HCT116 (cell line): ENCODE data around the gene G6PD. TPM values are rescaled to one million over a fixed set of nuclear protein-coding genes. Genes with fewer than 3 reads are reported as not detected.

Source experiments
- ATAC-seq: fragments of 200-7000 bp; cut with Tn5 transposase; 2 replicates; pipeline ENCODE4 v1.9.1; 2020; ENCODE audit warnings: mild to moderate bottlenecking, moderate library complexity
- BruUV-seq: library from RNA; stranded (reverse); fragments of 400-500 nt; replicated peaks from 2 replicates; lab custom pipeline; 2021; lab: Mats Ljungman, UMichigan
- CTCF ChIA-PET: fragments of 300-600 bp; sonication (Branson Sonifier 250); formaldehyde crosslinking; loops from one replicate; lab custom pipeline; 2021; ENCODE audit warnings: antibody characterized with exemption; lab: Charles Lee
- POLR2A ChIA-PET: fragments of 300-600, 350-600 bp; sonication (Branson Sonifier 250); formaldehyde crosslinking; loops from one replicate; lab custom pipeline; 2021; ENCODE audit warnings: antibody characterized with exemption; lab: Charles Lee
- RAD21 ChIA-PET, 2 experiments: fragments of 300-600 bp; sonication (Branson Sonifier 250); formaldehyde crosslinking; loops; one replicate each; lab custom pipeline; 2023; ENCODE audit warnings: low total read pairs in 2 of 2; ENCODE audit not compliant: uncharacterized antibody in 2 of 2, unreplicated experiment in 2 of 2, low non-redundant PET in 1 of 2; lab: Charles Lee
- DNase-seq: peaks from one replicate; pipeline ENCODE4 v3.0.0-alpha.2; 2010; ENCODE audit warnings: low read depth, low spot score
- H2AFZ ChIP-seq: fragments of 200-600 bp; shearing (Covaris generic), sonication (generic); 2 replicates; pipeline ENCODE4 v1.6.1; 2017; ENCODE audit warnings: low read depth, mixed run types, mixed read lengths, antibody characterized with exemption, low read length; ENCODE audit not compliant: poor library complexity, severe bottlenecking
- H3K27ac ChIP-seq: 2 replicates; pipeline ENCODE4 v1.5.1; 2012; ENCODE audit warnings: low read depth, low read length
- H3K27me3 ChIP-seq: fragments of 200-600 bp; sonication (generic); 2 replicates; pipeline ENCODE4 v1.6.1; 2016; ENCODE audit warnings: mixed run types, low read length, mixed read lengths; ENCODE audit not compliant: insufficient read depth
- H3K36me3 ChIP-seq, 2 experiments: fragments of 200-500 bp in 1 of 2; fragments of 200-600 bp in 1 of 2; sonication (Bioruptor generic) in 1 of 2; sonication (generic) in 1 of 2; 2 replicates each; pipeline versions ENCODE4 v1.5.1 to v1.6.1; 2014 to 2016; ENCODE audit warnings: low read length in 2 of 2, inconsistent platforms in 1 of 2, mixed read lengths in 1 of 2, mixed run types in 1 of 2; ENCODE audit not compliant: insufficient read depth in 2 of 2, control insufficient read depth in 1 of 2
- H3K4me1 ChIP-seq, 2 experiments: fragments of 200-600 bp in 1 of 2; sonication (generic) in 1 of 2; 2 replicates each; pipeline versions ENCODE4 v1.5.1 to v1.6.1; 2012 to 2017; ENCODE audit warnings: low read length in 2 of 2, inconsistent platforms in 1 of 2, mild to moderate bottlenecking in 1 of 2, mixed read lengths in 1 of 2, mixed run types in 1 of 2, moderate library complexity in 1 of 2; ENCODE audit not compliant: insufficient read depth in 2 of 2, control insufficient read depth in 1 of 2
- H3K4me2 ChIP-seq: fragments of 200-600 bp; sonication (generic); 2 replicates; pipeline ENCODE4 v1.6.1; 2017; ENCODE audit warnings: mixed run types, low read length, mixed read lengths
- H3K4me3 ChIP-seq, 2 experiments: fragments of 200-600 bp in 1 of 2; sonication (generic) in 1 of 2; replicated peaks in 1 of 2; 2 replicates each; pipeline ENCODE4 v1.5.1; 2011 to 2016; ENCODE audit warnings: low read length in 2 of 2, control low read depth in 1 of 2, low read depth in 1 of 2, mild to moderate bottlenecking in 1 of 2, mixed read lengths in 1 of 2, mixed run types in 1 of 2
- H3K79me2 ChIP-seq: fragments of 200-600 bp; sonication (generic); 2 replicates; pipeline ENCODE4 v1.6.1; 2017; ENCODE audit warnings: mild to moderate bottlenecking, mixed run types, low read length, moderate library complexity, mixed read lengths; ENCODE audit not compliant: insufficient read depth
- H3K9ac ChIP-seq: fragments of 200-600 bp; sonication (generic); 2 replicates; pipeline ENCODE4 v1.6.1; 2016; ENCODE audit warnings: low read length, mixed read lengths
- H3K9me2 ChIP-seq: fragments of 200-600 bp; sonication (generic), shearing (Covaris generic); 2 replicates; pipeline ENCODE4 v1.6.1; 2017; ENCODE audit warnings: mixed run types, mild to moderate bottlenecking, moderate library complexity; ENCODE audit not compliant: insufficient read depth
- H3K9me3 ChIP-seq, 2 experiments: fragments of 200-500 bp in 1 of 2; fragments of 200-600 bp in 1 of 2; sonication (Bioruptor generic) in 1 of 2; sonication (generic) in 1 of 2; 2 replicates each; pipeline ENCODE4 v1.6.1; 2014 to 2017; ENCODE audit warnings: low read length in 2 of 2, mixed read lengths in 2 of 2, inconsistent platforms in 1 of 2, low read depth in 1 of 2, mild to moderate bottlenecking in 1 of 2, mixed run types in 1 of 2, moderate library complexity in 1 of 2; ENCODE audit not compliant: control insufficient read depth in 1 of 2, insufficient read depth in 1 of 2
- H4K20me1 ChIP-seq: fragments of 200-600 bp; sonication (generic), shearing (Covaris generic); 2 replicates; pipeline ENCODE4 v1.6.1; 2017; ENCODE audit warnings: mixed run types, mild to moderate bottlenecking, moderate library complexity; ENCODE audit not compliant: insufficient read depth
- CTCF ChIP-seq, 3 experiments: fragments of 200-600 bp in 1 of 3; sonication (generic) in 1 of 3; IDR thresholded peaks in 2 of 3; conservative IDR thresholded peaks in 1 of 3; 2 replicates each; pipeline ENCODE4 v1.5.1; 2012 to 2017; ENCODE audit warnings: low read depth in 2 of 3, low read length in 2 of 3, antibody characterized with exemption in 1 of 3, borderline replicate concordance in 1 of 3, control low read depth in 1 of 3, mild to moderate bottlenecking in 1 of 3, mixed read lengths in 1 of 3, mixed run types in 1 of 3, moderate library complexity in 1 of 3; ENCODE audit not compliant: insufficient read depth in 1 of 3
- EGR1 ChIP-seq: IDR thresholded peaks from 2 replicates; pipeline ENCODE4 v1.6.1; 2012; ENCODE audit warnings: low read depth
- EZH2phosphoT487 ChIP-seq: fragments of 200-600 bp; IDR thresholded peaks from 2 replicates; pipeline ENCODE4 v1.6.1; 2018; ENCODE audit warnings: antibody characterized with exemption, borderline replicate concordance
- POLR2A ChIP-seq: IDR thresholded peaks from 2 replicates; pipeline ENCODE4 v1.7.0; 2011; ENCODE audit warnings: borderline replicate concordance; ENCODE audit not compliant: insufficient read depth, insufficient read length; ENCODE audit errors: extremely low read depth
- POLR2AphosphoS5 ChIP-seq: IDR thresholded peaks from 2 replicates; pipeline ENCODE4 v1.6.1; 2011; ENCODE audit warnings: mild to moderate bottlenecking, low read depth, low read length, moderate library complexity
- SP1 ChIP-seq: IDR thresholded peaks from 2 replicates; pipeline ENCODE4 v1.6.1; 2012; ENCODE audit warnings: low read depth
- TCF7L2 ChIP-seq: IDR thresholded peaks from 2 replicates; pipeline ENCODE4 v1.7.0; 2011; ENCODE audit warnings: borderline replicate concordance, inconsistent platforms; ENCODE audit not compliant: insufficient read depth, insufficient read length; ENCODE audit errors: extremely low read depth
- intact Hi-C: fragments of 100-400 bp; cut with micrococcal nuclease; formaldehyde crosslinking; loops from 2 replicates; pipeline ENCODE4 v1.10.0; 2022
- total RNA-seq: library from RNA; stranded (reverse); gene quantifications from one replicate; pipeline ENCODE4 v1.2.1, GENCODE V29; 2021; ENCODE audit not compliant: unreplicated experiment

G6PD gene
- total RNA-seq, 1 experiment from 2014 or later, result 109 TPM

- no peaks in the 10 kb centered on the region for H4K20me1 ChIP-seq
- H3K4me1 ChIP-seq, result no peaks in the 10 kb centered on the region; a peak in 1 of 4 replicates
- H3K9ac ChIP-seq, result peak overlapping the region; percentile 20; the same call in 1 of the 2 replicates
- BruUV-seq, result no TSS peak
- TF ChIP-seq TCF7L2, result no peak
- TF ChIP-seq CTCF (IDR thresholded peaks at IDR 0.05 in 2 of 3, conservative IDR thresholded peaks at IDR 0.05 in 1 of 3; ENCODE audit: borderline replicate concordance in 1 of 3, insufficient read depth in 1 of 3, low read depth in 2 of 3, low read length in 2 of 3), result peak in 2 of 3 experiments; percentile 79 to 86; a peak in 4 of 6 replicates
- peak; percentile 23; the same call in 1 of the 2 replicates for TF ChIP-seq POLR2AphosphoS5
- ATAC-seq (peak; percentile 91), DNase-seq (peak; percentile 28)
- H3K4me3 ChIP-seq, result no peak overlapping the region
- ChIA-PET CTCF (interaction anchor here (4.1 kb wide), 1 partner anchor 161 kb away, joined by 18 read pairs; no protein-coding TSS in a partner anchor), POLR2A (no interaction called here), RAD21 (no interaction called here)
- intact Hi-C loops, result loop anchor here (1.0 kb wide), 1 partner anchor 161 kb away; no protein-coding TSS in a partner anchor
- no peak overlapping the region for H2AFZ ChIP-seq
- peak overlapping the region; percentile 40; the same call in 1 of the 2 replicates for H3K27ac ChIP-seq
- peaks cover 2 to 15% of the 10 kb centered on the region in 2 experiments; a peak in 3 of 4 replicates for H3K36me3 ChIP-seq
- H3K4me2 ChIP-seq, result no peak overlapping the region
- 0 out of 2 replicates have a peak, but pooled peaks cover 3% of the 10 kb centered on the region for H3K79me2 ChIP-seq
- H3K27me3 ChIP-seq, result no peaks in the 10 kb centered on the region
- H3K9me2 ChIP-seq, result no peaks in the 10 kb centered on the region
- no peaks in the 10 kb centered on the region for H3K9me3 ChIP-seq
Measured at GRCh38 chrX:154534526-154535322, 11.9 kb downstream of the G6PD start.

GRCh38 chrX:154532690-154533089 lies 14.0 kb downstream of the G6PD start:
- Histone ChIP-seq H3K79me2 (no peaks in the 10 kb centered on the region), H3K36me3 (peaks cover 2 to 15% of the 10 kb centered on the region in 2 experiments; a peak in 3 of 4 replicates), H4K20me1 (no peaks in the 10 kb centered on the region), H3K4me1 (peaks cover 0 to 6% of the 10 kb centered on the region in 2 experiments; a peak in 2 of 4 replicates), H3K4me3 (no peak overlapping the region), H3K9ac (no peak overlapping the region), H3K4me2 (no peak overlapping the region), H3K27ac (no peak overlapping the region), H3K9me2 (no peaks in the 10 kb centered on the region), H3K9me3 (no peaks in the 10 kb centered on the region), H3K27me3 (no peaks in the 10 kb centered on the region), H2AFZ (no peak overlapping the region)
- DNase-seq, result no peak
- POLR2A ChIA-PET, result no interaction called here
- BruUV-seq, result TSS peak; percentile 34
- intact Hi-C loops, result no loop called here
- no peak for TF ChIP-seq POLR2A
- TF ChIP-seq EGR1, result no peak
- TF ChIP-seq EZH2phosphoT487, result no peak
- no peak for TF ChIP-seq SP1
- no peak for ATAC-seq
- CTCF ChIA-PET, result interaction anchor here (4.1 kb wide), 1 partner anchor 159 kb away, joined by 18 read pairs; no protein-coding TSS in a partner anchor
- RAD21 ChIA-PET, result no interaction called here
